ENCODE data around the gene MPC1.

Gene MPC1

GRCh38 chr6:166382933-166383801, at the start of gene MPC1:
TSS of gene MPC1 (minus strand) at chr6:166382940. CDS start at chr6:166382876, 64 bp downstream.
- peak; percentile 97 for DNase-seq (ENCODE audit: low spot score)

GRCh38 chr6:166430269-166430668, 47.5 kb upstream of the MPC1 start:
- DNase-seq (ENCODE audit: low spot score) = no peak

- DNase-seq (ENCODE audit: low spot score) = no peak
Measured at GRCh38 chr6:166424431-166424830, 41.7 kb upstream of the MPC1 start.

- DNase-seq (ENCODE audit: low spot score) = no peak
Measured at GRCh38 chr6:166423781-166424180, 41.0 kb upstream of the MPC1 start.

- no peak for DNase-seq (ENCODE audit: low spot score)
Measured at GRCh38 chr6:166423051-166423745, 40.5 kb upstream of the MPC1 start.

- DNase-seq (ENCODE audit: low spot score) = no peak
Measured at GRCh38 chr6:166422201-166422940, 39.6 kb upstream of the MPC1 start.

- no peak for DNase-seq (ENCODE audit: low spot score)
Measured at GRCh38 chr6:166420351-166420750, 37.6 kb upstream of the MPC1 start.

- DNase-seq (ENCODE audit: low spot score) = no peak
Measured at GRCh38 chr6:166419717-166420116, 37.0 kb upstream of the MPC1 start.

- peak; percentile 33 for DNase-seq (ENCODE audit: low spot score)
Measured at GRCh38 chr6:166419286-166419685, 36.5 kb upstream of the MPC1 start.

GRCh38 chr6:166418691-166419143, 36.0 kb upstream of the MPC1 start:
- DNase-seq (ENCODE audit: low spot score) = no peak

GRCh38 chr6:166417285-166417691, 34.5 kb upstream of the MPC1 start:
- DNase-seq (ENCODE audit: low spot score) = no peak

GRCh38 chr6:166415833-166416347, 33.1 kb upstream of the MPC1 start:
- no peak for DNase-seq (ENCODE audit: low spot score)

- DNase-seq (ENCODE audit: low spot score) = no peak
Measured at GRCh38 chr6:166415306-166415705, 32.6 kb upstream of the MPC1 start.

- DNase-seq (ENCODE audit: low spot score) = no peak
Measured at GRCh38 chr6:166413491-166413951, 30.8 kb upstream of the MPC1 start.

- DNase-seq (ENCODE audit: low spot score) = no peak
Measured at GRCh38 chr6:166412911-166413384, 30.2 kb upstream of the MPC1 start.

- DNase-seq (ENCODE audit: low spot score) = no peak
Measured at GRCh38 chr6:166412156-166412910, 29.6 kb upstream of the MPC1 start.

GRCh38 chr6:166411721-166412151, 29.0 kb upstream of the MPC1 start:
- DNase-seq (ENCODE audit: low spot score) = no peak

- DNase-seq (ENCODE audit: low spot score) = no peak
Measured at GRCh38 chr6:166411271-166411670, 28.5 kb upstream of the MPC1 start.

GRCh38 chr6:166410426-166410935, 27.7 kb upstream of the MPC1 start:
- no peak for DNase-seq (ENCODE audit: low spot score)

GRCh38 chr6:166408936-166409755, 26.4 kb upstream of the MPC1 start:
- no peak for DNase-seq (ENCODE audit: low spot score)

All from kidney tubule cell (primary cell).